Stimulated activated effector memory CD8-positive, alpha-beta T cell treated with anti-CD3 and anti-CD28 coated beads, Interleukin-12 subunit alpha, Interleukin-12 subunit beta, amount 100 ng/mL, for 72 hours (primary cell): ENCODE data around the gene PAEP.
A peak's percentile ranks its signal among the peaks of the same experiment; 100 is the strongest.
"Not testable (repeated sequence)": the region's sequence is repeated elsewhere in the genome, so short reads cannot be mapped to it uniquely, and the experiment has no call there.

Experiments
- ATAC-seq: fragments of 150-1000 bp; cut with Tn5 transposase; 2 replicates; pipeline ENCODE4 v1.10.0; 2021
- DNase-seq, 2 donors: peaks; one replicate each; pipeline ENCODE4 v3.0.0; 2021 to 2022; ENCODE audit warnings: low spot score in 2 of 2
- H3K27ac Mint-ChIP-seq: one replicate; pipeline ENCODE4 v1.8.0; 2022; ENCODE audit warnings: mild to moderate bottlenecking, mixed read lengths
- H3K36me3 Mint-ChIP-seq: one replicate; pipeline ENCODE4 v1.8.0; 2022; ENCODE audit warnings: mild to moderate bottlenecking, mixed read lengths
- H3K4me1 Mint-ChIP-seq: one replicate; pipeline ENCODE4 v1.8.0; 2022; ENCODE audit warnings: mixed read lengths
- H3K4me3 Mint-ChIP-seq: one replicate; pipeline ENCODE4 v1.8.0; 2022; ENCODE audit warnings: mild to moderate bottlenecking, mixed read lengths
- H3K9me3 Mint-ChIP-seq: one replicate; pipeline ENCODE4 v1.8.0; 2022; ENCODE audit warnings: mixed read lengths

Gene PAEP

GRCh38 chr9:135536216-135536615 lies 25.3 kb upstream of the PAEP start:
- no peak overlapping the region for H3K27ac Mint-ChIP-seq
- peak; percentile 69 for ATAC-seq
- no peaks in the 10 kb centered on the region for H3K4me1 Mint-ChIP-seq
- no peaks in the 10 kb centered on the region for H3K9me3 Mint-ChIP-seq
- H3K4me3 Mint-ChIP-seq = no peak overlapping the region
- DNase-seq = no peak
- H3K36me3 Mint-ChIP-seq = no peaks in the 10 kb centered on the region

GRCh38 chr9:135543262-135543894 lies 18.2 kb upstream of the PAEP start:
- not testable (repeated sequence) for H3K4me1 Mint-ChIP-seq, H3K27ac Mint-ChIP-seq, H3K4me3 Mint-ChIP-seq, ATAC-seq, H3K36me3 Mint-ChIP-seq, DNase-seq, H3K9me3 Mint-ChIP-seq

- ATAC-seq (no peak), DNase-seq (no peak)
- Mint-ChIP-seq H3K27ac (no peak overlapping the region), H3K4me1 (no peaks in the 10 kb centered on the region), H3K9me3 (no peaks in the 10 kb centered on the region), H3K4me3 (no peak overlapping the region), H3K36me3 (no peaks in the 10 kb centered on the region)
These were observed 16.4 kb upstream of the PAEP start for GRCh38 chr9:135544981-135545635.

DNA sequence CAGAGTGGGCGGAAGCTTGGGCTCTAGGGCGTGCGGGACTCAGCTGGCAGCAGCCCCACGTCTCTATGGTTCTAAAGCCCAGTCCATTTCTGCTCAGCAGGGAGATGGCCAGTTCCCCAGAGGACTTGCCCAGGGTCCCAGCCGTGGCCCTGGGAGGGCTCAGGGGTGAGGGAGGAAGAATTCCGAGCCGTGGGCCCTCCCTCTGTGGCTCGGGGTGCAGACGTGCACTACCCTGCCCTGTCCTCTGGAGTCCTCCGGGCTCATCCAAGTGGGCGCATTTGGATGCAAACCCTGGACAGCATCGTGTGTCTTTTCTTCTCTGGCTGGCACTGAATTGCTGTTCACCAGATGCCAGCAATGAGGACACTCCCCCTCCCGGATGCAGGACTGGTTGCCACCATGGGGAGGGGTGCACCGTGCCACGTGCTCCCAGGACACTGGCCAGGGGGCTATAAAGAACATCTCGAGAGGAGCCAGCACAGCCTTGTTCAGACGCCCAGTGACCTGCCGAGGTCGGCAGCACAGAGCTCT lies 15.8 kb upstream of the PAEP start, which contains the start of gene OBP2A:
Gene OBP2A, plus strand, starts transcription at position 481 of the 531 bp plus-strand sequence. CDS start 55 bp downstream, outside the sequence.
- H3K4me1 Mint-ChIP-seq, ATAC-seq, H3K4me3 Mint-ChIP-seq, H3K36me3 Mint-ChIP-seq, H3K27ac Mint-ChIP-seq, DNase-seq, H3K9me3 Mint-ChIP-seq: not testable (repeated sequence)

DNA sequence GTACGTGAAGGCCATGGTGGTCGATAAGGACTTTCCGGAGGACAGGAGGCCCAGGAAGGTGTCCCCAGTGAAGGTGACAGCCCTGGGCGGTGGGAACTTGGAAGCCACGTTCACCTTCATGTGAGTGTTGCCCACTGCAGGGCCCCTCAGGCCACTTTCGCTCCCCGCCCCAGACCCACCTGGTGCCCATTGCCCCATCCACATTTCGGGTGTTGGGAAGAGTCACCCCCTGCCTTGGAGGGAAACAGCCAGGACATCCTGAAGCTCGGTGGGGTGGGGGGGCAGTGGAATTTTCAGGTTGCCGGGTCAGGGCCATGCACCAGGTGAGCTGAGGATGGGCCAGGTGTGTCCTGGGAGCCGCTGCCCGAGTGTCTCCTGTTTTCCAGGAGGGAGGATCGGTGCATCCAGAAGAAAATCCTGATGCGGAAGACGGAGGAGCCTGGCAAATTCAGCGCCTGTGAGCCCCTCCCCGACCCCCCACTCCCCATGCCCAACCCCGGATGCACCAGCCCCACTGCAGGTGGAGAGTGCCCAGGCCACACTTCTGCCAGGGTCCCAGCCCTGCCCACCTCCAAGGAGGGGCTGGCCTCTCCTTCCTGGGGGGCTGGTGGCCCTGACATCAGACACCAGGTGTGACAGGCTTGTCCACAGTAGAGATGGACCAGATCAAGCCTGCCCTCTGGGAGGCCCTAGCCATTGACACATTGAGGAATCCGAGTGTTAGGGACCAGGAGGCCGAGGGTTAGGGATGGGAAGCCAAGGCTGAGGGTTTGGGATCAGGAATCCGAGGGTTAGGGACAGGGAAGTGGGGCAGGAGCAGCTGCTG lies 14.6 kb upstream of the PAEP start:
- H3K4me1 Mint-ChIP-seq, H3K4me3 Mint-ChIP-seq, ATAC-seq, H3K36me3 Mint-ChIP-seq, H3K9me3 Mint-ChIP-seq, DNase-seq, H3K27ac Mint-ChIP-seq: not testable (repeated sequence)

- no peak for ATAC-seq
- no peak overlapping the region for H3K27ac Mint-ChIP-seq
- no peaks in the 10 kb centered on the region for H3K36me3 Mint-ChIP-seq
These were observed 13.5 kb upstream of the PAEP start for GRCh38 chr9:135547756-135548736.

DNA sequence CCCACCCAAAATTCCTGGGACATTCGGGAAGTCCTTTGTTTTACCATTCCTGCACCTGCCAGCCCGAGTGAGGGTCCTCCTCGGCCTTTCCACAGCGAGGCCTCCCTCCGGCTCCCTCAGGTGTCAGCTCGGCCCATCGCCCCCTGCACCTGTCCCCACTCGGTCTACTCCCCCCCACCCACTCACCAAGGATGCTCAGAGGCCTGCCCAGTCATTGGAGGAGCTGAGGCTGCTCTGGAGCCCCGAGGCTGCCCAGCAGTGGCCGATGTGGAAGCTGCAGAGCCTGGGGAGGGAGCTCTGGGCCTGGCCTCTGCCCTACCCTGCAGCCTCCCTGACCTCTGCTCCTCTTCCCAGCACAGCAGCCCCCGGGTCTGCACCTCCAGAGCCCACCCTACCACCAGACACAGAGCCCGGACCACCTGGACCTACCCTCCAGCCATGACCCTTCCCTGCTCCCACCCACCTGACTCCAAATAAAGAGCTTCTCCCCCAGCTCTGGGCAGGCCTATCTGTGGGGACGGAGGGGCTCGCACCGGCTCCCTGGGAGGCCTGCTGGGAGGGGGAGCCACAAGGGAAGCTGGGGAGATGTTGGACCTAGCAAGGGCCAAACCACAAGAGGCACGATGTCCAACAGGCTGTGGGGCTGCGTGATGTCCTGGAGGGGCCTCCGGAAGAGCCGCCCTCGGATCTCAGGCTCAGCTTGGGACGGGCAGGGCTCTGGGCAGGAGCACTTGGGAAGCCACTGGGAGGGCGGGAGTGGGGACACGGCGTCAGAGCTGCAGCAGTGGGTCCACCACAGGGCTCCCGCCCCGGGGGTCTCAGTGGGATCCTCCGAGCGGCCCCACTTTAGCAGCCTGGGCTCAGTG lies 11.8 kb upstream of the PAEP start:
- not testable (repeated sequence) for H3K36me3 Mint-ChIP-seq, H3K9me3 Mint-ChIP-seq, H3K4me3 Mint-ChIP-seq, H3K4me1 Mint-ChIP-seq, DNase-seq, H3K27ac Mint-ChIP-seq, ATAC-seq

More at GRCh38 chr9:135547756-135548736, 13.5 kb upstream of the PAEP start:
- Mint-ChIP-seq H3K4me1 (no peaks in the 10 kb centered on the region), H3K4me3 (no peak overlapping the region), H3K9me3 (no peaks in the 10 kb centered on the region)
- DNase-seq = no peak

GRCh38 chr9:135550344-135550918 lies 11.1 kb upstream of the PAEP start:
- Mint-ChIP-seq H3K27ac (no peak overlapping the region), H3K36me3 (no peaks in the 10 kb centered on the region), H3K4me3 (no peak overlapping the region), H3K9me3 (no peaks in the 10 kb centered on the region), H3K4me1 (no peaks in the 10 kb centered on the region)
- ATAC-seq (no peak), DNase-seq (no peak)

- ATAC-seq (no peak), DNase-seq (no peak)
- no peaks in the 10 kb centered on the region for H3K9me3 Mint-ChIP-seq
- no peak overlapping the region for H3K4me3 Mint-ChIP-seq
- H3K4me1 Mint-ChIP-seq = no peaks in the 10 kb centered on the region
- no peak overlapping the region for H3K27ac Mint-ChIP-seq
- H3K36me3 Mint-ChIP-seq = no peaks in the 10 kb centered on the region
These were observed 10.5 kb upstream of the PAEP start for GRCh38 chr9:135551031-135551430.

GRCh38 chr9:135551456-135551855 lies 10.1 kb upstream of the PAEP start:
- ATAC-seq = no peak
- H3K36me3 Mint-ChIP-seq = no peaks in the 10 kb centered on the region
- H3K27ac Mint-ChIP-seq = no peak overlapping the region
- no peaks in the 10 kb centered on the region for H3K4me1 Mint-ChIP-seq
- no peak overlapping the region for H3K4me3 Mint-ChIP-seq
- DNase-seq = no peak
- H3K9me3 Mint-ChIP-seq = no peaks in the 10 kb centered on the region

DNA sequence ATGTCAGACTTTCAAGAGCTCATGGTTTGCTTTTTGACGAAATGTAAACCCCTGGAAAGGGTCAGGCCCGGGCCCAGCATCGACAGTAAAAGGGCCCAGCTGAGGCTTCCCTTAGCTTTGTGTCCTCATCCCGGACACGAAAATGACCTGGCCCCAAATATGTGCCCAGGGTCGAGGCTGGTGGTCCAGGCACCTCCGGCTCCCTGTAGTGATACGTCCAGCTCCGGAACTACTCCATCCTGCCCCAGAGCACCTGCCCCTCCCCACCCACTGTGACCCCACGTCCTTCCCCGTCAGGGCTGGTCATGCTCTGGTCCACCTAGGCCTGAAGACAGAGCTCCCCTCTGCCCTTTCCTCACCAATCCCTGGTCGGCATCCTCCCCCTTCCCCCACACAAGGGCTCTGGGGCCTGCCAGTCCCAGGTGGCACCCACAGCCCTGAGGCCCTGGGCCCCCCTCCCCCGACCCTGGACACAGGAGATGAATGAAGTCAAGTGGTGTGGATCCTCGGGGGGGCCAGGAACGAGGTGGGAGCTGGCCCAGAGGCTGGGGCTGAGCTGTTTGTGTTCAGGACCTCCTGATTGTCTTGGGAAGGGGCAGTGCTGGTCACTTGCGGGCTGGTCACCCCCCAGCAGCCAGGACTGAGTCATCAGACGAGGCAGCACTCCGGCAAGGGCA lies 9.4 kb upstream of the PAEP start:
- no peaks in the 10 kb centered on the region for H3K4me1 Mint-ChIP-seq
- no peak overlapping the region for H3K4me3 Mint-ChIP-seq
- no peaks in the 10 kb centered on the region for H3K36me3 Mint-ChIP-seq
- DNase-seq (no peak), ATAC-seq (no peak)
- H3K27ac Mint-ChIP-seq = no peak overlapping the region
- no peaks in the 10 kb centered on the region for H3K9me3 Mint-ChIP-seq

- H3K27ac Mint-ChIP-seq = no peak overlapping the region
- no peak overlapping the region for H3K4me3 Mint-ChIP-seq
- no peaks in the 10 kb centered on the region for H3K9me3 Mint-ChIP-seq
- ATAC-seq (no peak), DNase-seq (no peak)
- H3K4me1 Mint-ChIP-seq = no peaks in the 10 kb centered on the region
- no peaks in the 10 kb centered on the region for H3K36me3 Mint-ChIP-seq
These were observed 8.8 kb upstream of the PAEP start for GRCh38 chr9:135552698-135553171.

- ATAC-seq (no peak), DNase-seq (no peak)
- Mint-ChIP-seq H3K4me1 (no peaks in the 10 kb centered on the region), H3K36me3 (no peaks in the 10 kb centered on the region), H3K9me3 (no peaks in the 10 kb centered on the region), H3K27ac (no peak overlapping the region), H3K4me3 (no peak overlapping the region)
These were observed 6.8 kb upstream of the PAEP start for GRCh38 chr9:135554718-135555117.
